ENCODE measurements around the gene ADH7.

DNA sequence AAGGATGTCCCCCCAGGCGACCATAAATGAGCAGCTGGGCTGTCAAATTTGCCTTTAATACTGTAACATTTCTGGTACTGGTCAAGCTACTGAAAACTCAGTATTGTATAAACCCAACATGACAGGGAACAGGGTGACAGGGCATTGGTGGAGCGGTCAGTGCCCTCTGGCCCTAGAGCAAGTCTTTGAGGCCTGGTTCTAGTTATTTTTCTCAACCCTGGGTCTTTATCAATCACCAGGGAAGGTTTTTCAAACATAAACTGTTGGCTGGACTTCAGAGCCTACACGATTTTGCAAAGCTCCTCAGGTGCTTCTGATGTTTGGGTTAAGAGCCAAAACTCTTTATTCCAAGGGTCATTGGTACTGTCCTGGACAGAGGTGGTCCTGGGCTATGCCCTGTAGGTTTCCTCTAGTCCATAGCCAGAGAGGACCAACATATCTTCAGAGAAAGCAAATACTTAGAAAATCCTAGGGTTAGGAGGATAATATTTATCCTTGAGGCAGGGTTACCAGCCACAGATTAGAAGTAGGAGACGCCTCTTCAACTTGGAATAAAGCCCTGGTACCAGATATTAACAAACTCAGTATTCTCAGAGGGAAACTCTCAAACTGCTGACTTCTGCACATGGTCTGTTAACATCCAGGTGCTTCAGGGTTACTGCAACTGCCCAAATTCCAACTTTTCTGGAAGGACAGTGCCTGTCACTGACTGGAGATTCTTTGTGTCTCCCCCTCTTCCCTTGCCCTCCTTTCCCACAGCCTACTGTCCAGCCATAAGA, 26.7 kb upstream of the ADH7 start:
- TF ChIP-seq PAX5 (IDR thresholded peaks at IDR 0.05; ENCODE audit: insufficient read depth, low read length, severe bottlenecking), result no peak
- no peak for TF ChIP-seq POLR2AphosphoS5 (IDR thresholded peaks at IDR 0.05; ENCODE audit: low read depth, low read length)
- TF ChIP-seq POLR2A (IDR thresholded peaks at IDR 0.05; ENCODE audit: low read depth, low read length), result no peak
